ENCODE measurements around the gene TESK2.
"Not testable (repeated sequence)": the region's sequence is repeated elsewhere in the genome, so short reads cannot be mapped to it uniquely, and the experiment has no call there.

Gene TESK2

DNA sequence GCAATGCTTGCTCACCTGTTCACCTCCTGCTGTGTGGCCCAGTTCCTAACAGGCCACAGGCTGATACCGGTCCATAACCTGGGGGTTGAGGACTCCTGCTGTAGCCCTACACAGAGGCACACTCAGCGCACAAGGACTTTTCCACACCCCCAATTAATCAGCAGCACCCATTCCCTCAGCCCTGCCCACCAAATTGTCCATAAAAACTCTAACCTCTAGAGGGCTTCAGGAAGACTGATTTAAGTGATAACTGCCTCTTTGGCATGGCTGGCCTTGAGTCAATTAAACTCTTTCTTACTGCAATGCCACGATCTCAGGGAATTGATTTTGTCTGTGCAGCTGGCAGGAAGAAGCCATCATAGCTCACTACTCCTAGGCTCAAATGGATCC lies 79.5 kb downstream of the TESK2 start:
- no peak for DNase-seq (ENCODE audit: low spot score)

DNA sequence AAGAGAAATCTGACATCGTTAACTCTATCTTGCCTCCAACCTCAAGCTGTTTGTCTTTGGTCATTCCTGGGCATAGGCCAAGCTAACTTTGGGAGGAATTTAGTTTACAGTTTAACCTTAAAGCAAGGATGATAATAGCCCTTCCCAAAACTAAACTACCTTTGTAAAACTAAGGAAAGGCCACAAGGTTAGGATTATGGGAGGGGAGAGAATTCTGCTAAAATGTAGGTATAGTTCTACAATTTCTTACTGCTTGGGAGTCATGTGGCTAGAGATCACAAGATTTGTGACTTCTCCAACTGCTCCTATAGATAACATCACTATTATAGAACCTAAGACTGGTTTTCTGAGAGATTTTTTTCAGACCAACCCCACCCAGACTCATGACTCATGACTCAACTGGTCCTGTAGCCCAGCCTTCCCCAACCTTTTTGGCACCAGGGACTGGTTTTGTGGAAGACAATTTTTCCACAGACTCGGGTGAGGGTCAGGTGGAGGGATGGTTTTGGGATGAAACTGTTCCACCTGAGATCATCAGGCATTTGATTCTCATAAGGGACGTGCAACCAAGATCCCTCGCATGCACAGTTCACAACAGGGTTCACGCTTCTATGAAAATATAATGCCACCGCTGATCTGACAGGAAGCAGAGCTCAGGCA lies 80.0 kb downstream of the TESK2 start:
- peak; percentile 13 for DNase-seq (ENCODE audit: low spot score)

DNA sequence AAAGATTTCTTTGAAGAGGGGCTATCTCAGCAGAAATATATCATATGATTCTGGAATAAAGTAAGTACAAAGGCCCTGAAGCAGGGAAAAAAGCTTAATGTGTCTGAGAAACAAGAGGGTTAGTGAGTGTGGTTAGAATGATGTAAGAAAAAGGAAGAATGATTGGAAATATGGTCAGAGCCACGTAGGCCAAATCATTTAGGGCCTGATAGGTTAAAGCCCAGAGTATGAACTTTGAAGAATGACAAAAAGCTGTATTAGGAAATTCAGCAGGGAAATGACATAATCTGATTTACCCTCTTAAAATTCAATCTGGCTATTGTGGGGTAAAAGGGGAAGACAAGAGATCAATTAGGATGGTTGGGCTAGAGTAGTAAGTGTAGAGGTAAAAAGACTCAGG lies 81.7 kb downstream of the TESK2 start:
- DNase-seq (ENCODE audit: low spot score), result no peak

DNA sequence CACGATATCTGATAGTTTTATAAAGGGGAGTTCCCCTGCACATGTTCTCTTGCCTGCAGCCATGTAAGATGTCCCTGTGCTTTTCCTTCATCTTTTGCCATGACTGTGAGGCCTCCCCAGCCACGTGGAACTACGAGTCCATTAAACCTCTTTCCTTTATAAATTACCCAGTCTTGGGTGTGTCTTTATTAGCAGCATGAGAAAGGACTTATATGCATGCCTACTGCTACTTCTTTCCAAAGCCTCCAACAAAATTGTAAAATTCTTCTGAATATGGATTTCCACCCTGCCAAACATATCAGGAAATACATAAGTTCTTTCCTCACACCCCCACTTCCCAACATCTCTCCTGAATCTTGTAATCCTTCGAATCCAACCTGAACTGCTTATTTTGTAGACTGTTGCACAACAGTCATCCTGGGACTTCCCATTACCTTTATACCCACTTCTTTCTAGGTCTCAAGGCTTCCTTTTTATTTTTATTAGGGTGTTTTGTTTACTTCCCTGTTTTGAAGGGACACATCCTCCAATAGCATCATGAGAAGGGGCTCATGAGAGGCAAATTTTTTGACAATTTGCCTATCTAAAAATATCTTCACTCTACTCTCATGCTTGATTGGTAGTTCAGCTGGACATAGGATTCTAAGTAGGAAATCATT lies 83.2 kb downstream of the TESK2 start:
- no peak for DNase-seq (ENCODE audit: low spot score)

DNA sequence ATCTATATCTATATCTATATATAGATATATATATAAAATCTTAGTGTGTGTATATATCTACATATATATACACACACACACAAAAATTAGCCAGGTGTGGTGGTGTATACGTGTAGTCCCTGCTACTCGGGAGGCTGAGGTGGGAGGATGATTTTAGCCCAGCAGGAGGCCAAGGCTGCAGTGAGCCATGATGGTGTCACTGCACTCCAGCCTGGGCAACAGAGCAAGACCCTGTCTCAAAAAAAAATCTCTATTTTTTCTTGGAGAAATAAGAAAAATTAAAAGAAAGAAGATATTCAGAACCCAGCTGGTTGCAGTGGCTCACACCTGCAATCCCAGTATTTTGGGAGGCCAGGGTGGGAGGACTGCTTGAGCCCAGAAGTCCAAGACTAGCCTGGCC lies 85.3 kb downstream of the TESK2 start:
- DNase-seq (ENCODE audit: low spot score), result no peak

DNA sequence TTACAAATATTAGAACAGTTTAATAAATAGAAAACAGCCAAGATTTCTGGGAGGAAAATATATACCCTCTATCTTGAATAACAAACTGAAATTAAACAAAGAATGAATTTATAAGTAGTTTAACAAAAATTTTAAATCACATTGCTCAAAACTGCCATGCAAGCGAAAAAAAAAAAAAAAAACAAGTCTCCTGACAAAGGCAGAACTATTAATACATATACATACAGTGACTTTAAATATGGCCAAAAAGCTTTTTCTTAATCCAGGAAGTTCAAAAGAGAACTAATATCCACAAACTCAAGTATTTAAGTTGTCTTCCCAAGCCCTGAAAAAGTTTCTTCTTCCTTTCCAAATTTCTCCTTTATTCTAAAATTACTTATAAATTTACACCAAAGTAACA lies 87.2 kb downstream of the TESK2 start:
- no peak for DNase-seq (ENCODE audit: low spot score)

DNA sequence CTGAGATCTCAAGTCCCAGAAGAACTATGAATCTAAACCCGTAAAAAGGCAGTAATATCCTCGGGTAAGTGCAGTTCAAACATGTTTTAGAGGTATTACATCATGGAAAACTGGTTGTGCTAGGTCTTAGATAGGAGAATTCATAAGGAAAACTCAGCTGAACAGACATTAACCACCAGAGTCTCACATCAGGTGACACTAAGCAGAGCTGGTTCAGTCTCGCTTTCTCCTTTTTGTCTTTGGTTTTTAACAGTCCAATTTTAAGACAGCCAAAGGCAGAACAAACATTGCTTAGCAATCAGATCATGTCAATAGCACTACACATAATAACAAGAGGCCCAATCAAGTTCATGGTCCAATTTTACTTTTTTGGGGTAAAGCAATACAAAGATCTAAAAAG lies 87.7 kb downstream of the TESK2 start:
- no peak for DNase-seq (ENCODE audit: low spot score)

DNA sequence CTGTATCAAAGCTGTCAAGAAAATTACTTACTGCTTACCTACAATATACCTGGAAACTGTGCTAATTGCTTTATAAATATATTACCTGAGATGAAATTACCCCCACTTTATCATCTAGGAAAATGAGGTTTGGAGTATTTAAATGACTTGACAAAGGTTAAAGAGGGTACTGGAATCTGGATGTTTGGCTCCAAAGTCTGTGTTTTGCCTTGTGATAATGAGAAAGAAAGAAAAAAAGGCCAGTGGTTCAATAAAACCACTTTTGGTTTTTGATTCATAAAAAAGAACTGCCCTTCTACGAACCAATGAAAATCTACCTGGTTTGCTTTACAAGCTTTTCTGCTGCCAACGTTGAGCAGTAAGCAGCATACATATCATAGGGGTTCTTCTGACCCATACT lies 89.4 kb downstream of the TESK2 start:
- no peak for DNase-seq (ENCODE audit: low spot score)

DNA sequence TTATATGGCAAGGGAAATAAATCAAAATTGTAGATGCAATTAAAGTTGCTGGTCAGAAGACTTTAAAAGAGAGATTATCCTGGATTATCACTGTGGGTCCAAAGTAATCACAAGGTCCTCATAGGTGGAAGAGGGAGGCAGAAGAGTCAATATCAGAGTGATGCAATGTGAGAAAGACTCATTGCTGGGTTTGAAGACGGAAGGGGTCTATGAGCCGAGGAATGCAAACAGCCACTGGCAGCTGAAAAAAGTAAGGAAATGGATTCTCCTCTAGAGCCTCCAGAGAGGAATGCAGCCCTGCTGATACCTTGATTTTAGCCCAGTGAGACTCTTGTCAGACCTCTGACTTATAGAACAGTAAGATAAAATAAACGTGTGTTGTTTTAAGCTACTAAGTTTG lies 90.9 kb downstream of the TESK2 start:
- no peak for DNase-seq (ENCODE audit: low spot score)

DNA sequence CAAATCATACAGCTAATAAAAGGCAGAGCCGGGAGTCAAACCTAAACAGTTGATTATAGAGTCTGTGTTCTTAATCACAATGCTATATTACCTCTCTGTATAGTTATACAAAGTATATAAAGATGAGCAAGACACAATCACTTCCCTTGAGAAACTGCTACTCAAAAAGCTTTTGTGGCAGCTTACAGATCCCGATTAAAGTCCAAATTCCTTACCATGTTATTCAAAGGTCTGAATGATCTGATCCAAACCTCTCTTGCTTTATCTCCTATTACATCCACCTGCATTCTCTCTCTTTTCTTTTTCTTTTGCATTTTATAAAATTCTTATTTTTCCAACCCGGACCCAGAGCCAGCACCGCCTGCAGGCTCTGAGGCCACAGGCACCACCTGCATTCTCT lies 93.7 kb downstream of the TESK2 start:
- DNase-seq (ENCODE audit: low spot score), result no peak

DNA sequence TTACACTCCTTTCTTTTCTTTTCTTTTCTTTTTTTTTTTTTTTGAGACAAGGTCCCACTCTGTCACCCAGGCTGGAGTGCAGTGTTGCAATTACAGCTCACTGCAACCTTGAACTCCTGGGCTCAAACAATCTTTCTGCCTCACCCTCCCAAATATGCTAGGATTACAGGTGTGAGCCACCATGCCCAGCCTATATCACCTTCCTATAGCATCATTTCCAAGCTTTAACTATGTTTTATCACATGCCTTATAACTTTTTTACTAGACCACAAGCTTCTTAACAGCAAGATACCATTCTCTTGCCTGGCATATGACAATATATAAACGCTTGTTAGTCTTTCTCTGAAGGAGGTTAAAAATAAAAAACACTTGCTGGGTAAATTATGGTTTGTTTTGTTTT lies 95.4 kb downstream of the TESK2 start:
- no peak for DNase-seq (ENCODE audit: low spot score)

DNA sequence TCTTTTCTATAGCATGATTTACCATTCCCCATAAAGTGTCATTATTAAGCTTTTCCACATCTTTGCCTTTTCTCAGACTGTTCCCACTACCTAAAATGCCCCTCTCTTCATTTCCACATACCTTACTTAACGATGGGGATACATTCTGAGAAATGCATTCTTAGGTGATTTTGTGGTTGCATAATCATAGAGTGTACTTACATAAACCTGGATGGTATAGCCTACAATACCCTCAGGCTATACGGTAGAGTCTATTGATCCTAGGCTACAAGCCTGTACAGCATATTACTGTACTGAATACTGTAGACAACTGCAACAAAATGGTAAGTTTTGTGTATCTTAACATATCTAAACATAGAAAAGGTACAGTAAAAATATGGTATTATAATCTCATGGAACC lies 95.9 kb downstream of the TESK2 start:
- DNase-seq (ENCODE audit: low spot score), result no peak

DNA sequence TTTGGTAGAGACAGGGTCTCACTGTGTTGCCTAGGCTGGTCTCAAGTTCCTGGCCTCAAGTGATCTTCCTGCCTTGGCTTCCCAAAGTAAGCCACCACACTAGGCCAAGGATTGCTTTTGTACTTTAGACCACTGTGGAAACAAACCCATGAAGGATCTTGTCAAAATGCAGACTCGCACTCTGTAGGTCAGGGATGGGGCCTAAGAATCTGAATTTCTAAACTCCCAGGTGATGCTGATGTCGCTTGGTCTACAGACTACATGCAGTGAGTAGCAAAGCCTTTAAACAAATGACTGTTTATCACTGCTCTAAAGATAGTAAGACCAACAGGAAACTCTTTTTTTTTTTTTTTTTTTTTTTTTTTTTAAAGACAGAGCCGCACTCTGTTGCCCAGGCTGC lies 96.6 kb downstream of the TESK2 start:
- no peak for DNase-seq (ENCODE audit: low spot score)

DNA sequence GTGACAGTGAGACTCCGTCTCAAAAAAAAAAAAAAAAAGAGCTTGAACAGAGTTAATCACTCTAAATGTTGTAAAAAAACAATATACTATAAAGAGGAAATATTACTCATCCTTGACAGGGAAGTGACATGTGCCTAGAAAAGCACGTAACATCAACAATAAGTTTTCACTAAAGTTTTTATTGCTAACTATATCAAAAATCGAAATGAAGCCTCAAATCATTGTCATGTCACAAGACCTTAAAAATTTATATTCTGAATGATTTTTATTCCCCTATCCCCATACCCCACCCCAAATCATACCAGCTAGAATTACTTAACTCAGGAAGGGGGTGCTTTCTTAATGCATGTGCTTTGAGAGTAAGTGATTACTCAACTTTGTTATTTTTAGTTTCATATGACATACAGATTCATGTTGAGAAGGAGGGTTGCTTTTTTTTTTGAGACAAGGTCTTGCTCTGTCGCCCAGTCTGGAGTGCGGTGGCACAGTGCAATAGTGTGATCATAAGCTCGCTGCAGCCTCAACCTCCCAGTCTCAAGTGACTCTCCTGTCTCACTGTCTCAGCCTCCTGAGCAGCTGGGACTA lies 97.2 kb downstream of the TESK2 start:
- DNase-seq (ENCODE audit: low spot score), result no peak

DNA sequence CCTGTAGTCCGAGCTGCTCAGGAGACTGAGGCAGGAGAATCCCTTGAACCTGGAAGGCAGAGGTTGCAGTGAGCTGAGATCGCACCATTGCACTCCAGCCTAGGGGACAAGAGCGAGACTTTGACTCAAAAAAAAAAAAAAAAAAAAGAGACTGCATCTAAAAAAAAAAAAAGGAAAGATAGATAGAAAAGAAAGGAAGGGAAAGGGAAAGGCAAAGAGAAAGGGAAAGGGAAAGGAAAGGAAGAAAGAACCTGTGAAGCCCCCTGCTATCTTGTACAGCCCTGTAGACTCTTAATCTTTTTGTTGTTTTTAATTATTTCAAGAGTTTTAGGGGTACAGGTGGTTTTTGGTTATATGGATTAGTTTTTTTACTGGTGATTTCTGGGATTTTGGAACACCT lies 104.7 kb downstream of the TESK2 start:
- no peak for DNase-seq (ENCODE audit: low spot score)

DNA sequence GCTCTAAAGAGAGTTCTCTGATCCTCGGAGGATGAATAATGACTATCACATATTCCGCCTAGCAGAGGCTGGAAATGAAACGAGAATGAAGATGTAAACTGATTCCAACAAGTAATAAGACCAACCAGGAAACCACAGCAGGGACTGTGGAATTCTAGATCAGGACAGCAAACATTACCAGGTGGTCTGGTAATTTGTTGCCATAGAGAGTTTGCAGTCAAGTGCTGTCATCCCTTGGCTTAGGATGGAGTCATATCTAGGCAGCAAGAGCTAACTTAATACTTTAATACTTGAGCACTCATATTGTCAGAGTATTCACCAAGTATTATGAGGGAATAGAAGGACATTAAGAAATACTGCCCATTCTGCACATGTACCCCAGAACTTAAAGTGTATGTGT lies 105.7 kb downstream of the TESK2 start:
- DNase-seq (ENCODE audit: low spot score), result no peak

DNA sequence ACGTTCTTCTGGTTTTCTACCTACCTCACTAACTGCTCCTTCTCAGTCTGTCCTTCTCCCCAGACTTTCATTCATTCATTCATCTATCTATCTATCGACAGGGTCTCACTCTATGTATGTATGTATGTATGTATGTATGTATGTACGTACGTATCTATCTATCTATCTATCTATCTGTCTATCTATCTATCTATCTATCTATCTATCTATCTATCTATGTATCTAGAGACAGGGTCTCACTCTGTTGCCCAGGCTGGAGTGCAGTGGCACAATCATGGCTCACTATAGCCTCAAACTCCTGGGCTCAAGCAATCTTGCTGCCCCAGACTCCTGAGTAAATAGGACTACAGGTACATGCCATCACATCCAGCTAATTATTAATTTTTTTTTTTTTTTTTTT lies 106.8 kb downstream of the TESK2 start:
- DNase-seq (ENCODE audit: low spot score), result not testable (repeated sequence)

DNA sequence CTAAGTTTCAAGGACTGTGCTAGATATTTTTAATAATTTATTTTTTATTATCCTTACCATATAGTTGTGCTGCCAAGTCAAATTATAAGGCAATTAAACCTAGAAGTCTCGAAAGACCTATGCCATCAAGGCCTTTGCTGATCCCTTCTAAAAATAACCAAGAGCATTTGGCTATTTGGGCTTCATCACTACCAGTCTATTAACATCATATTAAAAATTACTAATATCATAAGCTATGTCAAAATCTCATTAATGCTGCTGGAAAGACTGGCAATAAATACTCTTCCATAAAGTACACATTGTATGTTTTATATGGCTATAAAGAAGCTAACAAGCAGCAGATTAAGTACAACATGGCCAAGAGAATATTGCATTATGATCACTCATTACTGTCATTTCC lies 107.8 kb downstream of the TESK2 start:
- no peak for DNase-seq (ENCODE audit: low spot score)

DNA sequence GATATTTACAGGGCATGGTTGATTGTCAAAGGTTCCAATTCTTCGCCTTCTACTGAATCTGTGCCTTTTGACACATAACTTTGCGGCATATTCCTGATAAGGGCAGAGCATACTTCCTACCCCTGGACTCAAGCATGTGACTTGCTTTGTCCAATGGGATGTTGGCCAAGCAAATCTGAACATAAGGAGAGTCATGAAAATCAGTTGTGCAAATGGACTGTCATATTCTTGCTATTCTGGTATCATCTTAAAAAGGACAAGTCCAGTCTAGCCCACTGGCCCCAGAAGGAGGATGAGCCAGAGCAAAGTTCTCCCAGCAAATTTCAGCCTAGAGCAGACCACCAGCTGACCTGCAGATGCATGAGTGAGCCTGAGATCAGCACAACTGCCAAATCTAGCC lies 109.7 kb downstream of the TESK2 start:
- no peak for DNase-seq (ENCODE audit: low spot score)

DNA sequence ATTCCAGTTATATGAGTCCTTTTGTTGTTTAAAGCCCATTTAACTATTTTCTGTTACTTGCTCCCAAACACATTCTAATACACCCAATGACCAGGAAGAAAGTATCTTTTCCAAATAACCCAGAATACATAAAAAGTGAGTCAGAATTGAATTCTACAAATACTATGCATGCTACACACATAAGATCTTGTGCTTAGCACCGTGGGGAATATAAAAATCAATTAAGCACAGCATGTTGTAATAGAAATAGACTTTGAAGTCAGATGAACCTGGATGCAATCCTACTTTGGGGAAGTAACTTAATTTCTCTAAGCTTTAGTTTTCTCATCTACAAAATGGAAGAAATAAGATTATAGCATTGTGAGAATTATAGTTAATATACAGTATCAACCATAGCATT lies 110.2 kb downstream of the TESK2 start:
- no peak for DNase-seq (ENCODE audit: low spot score)

DNA sequence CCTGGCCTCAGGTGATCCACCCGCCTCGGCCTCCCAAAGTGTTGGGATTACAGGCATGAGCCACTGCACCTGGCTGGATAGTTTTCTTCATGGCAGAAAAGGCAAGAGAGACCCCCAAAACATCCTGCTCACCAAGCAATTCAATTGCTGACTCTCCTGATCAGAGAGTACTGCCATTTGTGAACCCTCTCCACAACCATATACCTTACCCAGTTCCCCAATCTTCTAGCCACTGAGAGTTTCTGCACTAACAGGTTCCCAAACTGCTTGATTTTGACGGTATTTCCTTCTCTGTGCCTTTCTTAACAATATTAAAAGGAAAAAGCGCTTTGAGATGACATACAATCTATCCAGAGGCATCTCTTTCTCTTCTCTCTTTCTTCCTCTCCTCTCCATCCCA lies 110.8 kb downstream of the TESK2 start:
- DNase-seq (ENCODE audit: low spot score), result no peak

DNA sequence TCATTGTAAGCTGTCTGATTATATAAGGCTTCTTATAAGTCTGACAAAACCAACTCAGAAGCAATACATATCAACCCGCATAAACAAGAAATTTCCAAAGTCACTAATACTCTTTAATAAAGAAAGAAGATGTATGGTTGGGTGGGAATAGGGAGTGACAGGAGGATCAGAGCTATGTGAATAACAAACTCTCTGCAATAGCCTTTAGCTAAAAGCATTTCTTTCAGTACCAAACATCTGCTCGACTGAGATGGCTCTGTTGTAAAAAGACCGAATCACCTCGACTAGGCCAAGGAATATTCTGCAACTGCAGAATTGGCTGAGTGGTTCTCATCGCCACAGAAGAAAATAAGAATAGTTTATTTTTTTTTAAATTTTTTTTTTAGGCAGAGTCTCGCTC lies 111.4 kb downstream of the TESK2 start:
- DNase-seq (ENCODE audit: low spot score), result no peak

DNA sequence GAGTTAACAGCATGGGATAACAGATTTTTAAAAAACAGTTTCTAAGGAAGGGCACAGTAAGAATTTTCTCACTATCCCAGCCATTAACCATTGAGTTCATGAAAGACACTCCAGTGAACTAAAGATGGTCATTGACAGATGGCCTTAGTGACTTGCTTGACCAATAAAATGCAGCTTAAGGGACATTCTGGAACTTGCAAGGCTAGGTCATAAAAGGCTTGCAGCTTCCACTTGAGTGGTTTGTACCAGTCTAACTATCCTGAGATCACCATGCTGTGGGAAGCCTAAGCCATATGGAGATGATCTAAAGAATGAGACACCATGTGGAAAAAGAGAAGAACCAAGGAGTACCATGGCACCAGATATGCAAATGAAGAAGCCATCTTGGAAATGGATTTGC lies 112.8 kb downstream of the TESK2 start:
- no peak for DNase-seq (ENCODE audit: low spot score)
